Activated naive CD8-positive, alpha-beta T cell treated with anti-CD3 and anti-CD28 coated beads, Interleukin-2, amount 10 ng/mL, durations not matched to agents 7 days and 5 days (primary cell): Measurements from ENCODE around the gene CFAP210. TPM values are rescaled to one million over a fixed set of nuclear protein-coding genes. Genes with fewer than 3 reads are reported as not detected.
A peak's percentile ranks its signal among the peaks of the same experiment; 100 is the strongest.

ENCODE experiments used
- ATAC-seq: fragments of 150-1000 bp; cut with Tn5 transposase; one replicate; pipeline ENCODE4 v1.10.0; 2021; ENCODE audit warnings: low read depth, moderate library complexity
- POLR2A ChIA-PET: fragments of 350-600 bp; sonication (Branson Sonifier 250); formaldehyde crosslinking; loops from one replicate; lab custom pipeline; 2021; ENCODE audit warnings: antibody characterized with exemption; lab: Charles Lee
- DNase-seq: peaks from one replicate; pipeline ENCODE4 v3.0.0; 2021
- H3K27ac Mint-ChIP-seq: one replicate; pipeline ENCODE4 v1.8.0; 2022; ENCODE audit warnings: mild to moderate bottlenecking, mixed read lengths
- H3K27me3 Mint-ChIP-seq: one replicate; pipeline ENCODE4 v1.8.0; 2022; ENCODE audit warnings: mild to moderate bottlenecking, moderate library complexity, mixed read lengths
- H3K36me3 Mint-ChIP-seq: one replicate; pipeline ENCODE4 v1.8.0; 2021; ENCODE audit warnings: mild to moderate bottlenecking, mixed read lengths
- H3K4me1 Mint-ChIP-seq: one replicate; pipeline ENCODE4 v1.8.0; 2021; ENCODE audit warnings: mixed read lengths
- H3K4me3 Mint-ChIP-seq: one replicate; pipeline ENCODE4 v1.8.0; 2022; ENCODE audit warnings: mild to moderate bottlenecking, moderate library complexity, mixed read lengths
- H3K9me3 Mint-ChIP-seq: one replicate; pipeline ENCODE4 v1.8.0; 2021; ENCODE audit warnings: mixed read lengths
- total RNA-seq, 2 experiments: library from RNA; stranded (reverse); gene quantifications; one replicate each; pipeline ENCODE4 v1.2.3, GENCODE V29; 2021

Gene CFAP210
- total RNA-seq, 2 experiments from 2014 or later: not detected

DNA sequence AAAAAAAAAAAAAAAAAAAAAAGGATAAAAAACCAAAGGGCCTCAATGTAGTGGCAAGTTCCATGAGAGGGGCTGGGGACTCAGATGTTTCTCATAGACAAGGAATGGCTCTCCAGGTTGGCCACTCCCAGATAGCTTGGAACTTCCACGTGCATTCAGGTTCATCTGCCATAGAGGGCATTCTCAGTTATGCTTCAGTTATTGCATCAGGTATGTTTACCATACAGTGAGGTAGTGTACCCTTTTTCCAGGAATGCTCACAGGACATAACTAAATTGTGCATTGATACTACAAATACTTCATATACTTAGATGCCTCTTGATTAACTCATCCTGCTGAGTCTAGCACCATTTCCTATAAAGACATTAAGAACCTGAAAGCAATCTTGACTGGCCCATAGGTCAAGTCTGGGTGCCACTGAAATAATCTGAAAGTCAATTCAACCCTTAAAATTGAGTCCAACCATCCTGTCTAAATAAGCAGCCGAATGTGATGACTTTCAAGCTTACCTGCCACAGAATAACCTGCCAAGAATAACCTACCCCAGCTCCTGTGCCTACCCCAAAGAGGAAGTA is 24.8 kb upstream of the CFAP210 start:
- no peaks in the 10 kb centered on the region for H3K36me3 Mint-ChIP-seq
- H3K9me3 Mint-ChIP-seq: no peaks in the 10 kb centered on the region
- H3K27ac Mint-ChIP-seq: no peak overlapping the region
- peak; percentile 58 for ATAC-seq
- POLR2A ChIA-PET: no interaction called here
- H3K27me3 Mint-ChIP-seq: no peaks in the 10 kb centered on the region
- no peak overlapping the region for H3K4me3 Mint-ChIP-seq
- H3K4me1 Mint-ChIP-seq: peaks cover 18% of the 10 kb centered on the region
- no peak for DNase-seq

DNA sequence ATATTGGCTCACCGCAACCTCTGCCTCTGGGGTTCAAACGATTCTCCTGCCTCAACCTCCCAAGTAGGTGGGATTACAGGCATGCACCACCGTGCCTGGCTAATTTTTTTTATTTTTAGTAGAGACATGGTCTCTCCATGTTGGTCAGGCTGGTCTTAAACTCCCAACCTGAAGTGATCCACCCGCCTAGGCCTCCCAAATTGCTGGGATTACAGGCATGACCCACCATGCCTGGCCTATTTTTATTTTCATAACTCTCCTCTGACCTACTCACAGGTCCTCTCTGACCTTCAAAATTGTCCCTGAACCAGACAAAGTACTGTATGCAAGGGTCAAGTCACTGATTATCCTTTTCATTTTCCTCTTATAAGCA is 23.5 kb upstream of the CFAP210 start:
- POLR2A ChIA-PET: interaction anchor here (0.6 kb wide), 1 partner anchor 133 kb away, joined by 3 read pairs; no protein-coding TSS in a partner anchor
- no peaks in the 10 kb centered on the region for H3K27me3 Mint-ChIP-seq
- H3K9me3 Mint-ChIP-seq: no peaks in the 10 kb centered on the region
- ATAC-seq (no peak), DNase-seq (no peak)
- H3K4me3 Mint-ChIP-seq: no peak overlapping the region
- peaks cover 18% of the 10 kb centered on the region for H3K4me1 Mint-ChIP-seq
- no peaks in the 10 kb centered on the region for H3K36me3 Mint-ChIP-seq
- no peak overlapping the region for H3K27ac Mint-ChIP-seq

DNA sequence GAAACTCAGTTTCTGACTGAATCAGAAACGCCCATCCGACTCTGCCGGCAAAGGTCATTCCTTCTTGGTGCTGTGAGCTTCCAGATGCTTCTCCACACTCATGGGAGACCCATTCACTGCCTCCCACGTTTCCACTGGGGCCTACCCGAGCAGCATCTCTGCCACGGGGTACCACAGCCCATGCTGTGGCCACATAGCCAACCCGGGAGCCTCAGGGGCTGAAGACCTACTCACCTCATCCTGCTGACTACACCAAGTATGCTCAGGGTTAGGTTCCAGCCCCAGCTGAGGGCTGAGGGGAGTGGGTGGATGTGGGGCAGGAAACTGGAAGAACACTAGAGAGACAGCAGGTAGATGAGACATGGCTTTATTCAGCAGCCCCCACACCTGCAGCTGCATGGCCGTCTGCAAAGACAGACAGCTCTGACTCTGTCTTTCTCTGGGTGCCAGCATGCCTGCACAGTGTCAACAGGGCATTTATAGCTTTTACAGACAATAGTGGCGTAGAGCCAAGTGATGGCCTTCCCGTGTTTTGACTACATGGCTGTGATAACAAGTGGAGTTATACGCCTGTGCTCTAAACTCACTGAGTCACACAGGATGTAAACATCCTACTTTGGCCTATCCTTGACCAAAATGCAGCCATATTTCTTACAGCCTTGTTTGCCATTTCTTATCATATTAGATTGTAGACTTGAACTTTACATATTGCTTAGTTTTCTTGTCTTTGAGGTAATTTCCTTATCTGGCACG is 22.9 kb upstream of the CFAP210 start:
- no peaks in the 10 kb centered on the region for H3K36me3 Mint-ChIP-seq
- H3K4me1 Mint-ChIP-seq: peaks cover 18% of the 10 kb centered on the region
- no peak overlapping the region for H3K4me3 Mint-ChIP-seq
- no peaks in the 10 kb centered on the region for H3K27me3 Mint-ChIP-seq
- H3K9me3 Mint-ChIP-seq: no peaks in the 10 kb centered on the region
- DNase-seq: no peak
- no peak for ATAC-seq
- POLR2A ChIA-PET: interaction anchor here (0.6 kb wide), 1 partner anchor 132 kb away, joined by 3 read pairs; no protein-coding TSS in a partner anchor
- H3K27ac Mint-ChIP-seq: no peak overlapping the region

DNA sequence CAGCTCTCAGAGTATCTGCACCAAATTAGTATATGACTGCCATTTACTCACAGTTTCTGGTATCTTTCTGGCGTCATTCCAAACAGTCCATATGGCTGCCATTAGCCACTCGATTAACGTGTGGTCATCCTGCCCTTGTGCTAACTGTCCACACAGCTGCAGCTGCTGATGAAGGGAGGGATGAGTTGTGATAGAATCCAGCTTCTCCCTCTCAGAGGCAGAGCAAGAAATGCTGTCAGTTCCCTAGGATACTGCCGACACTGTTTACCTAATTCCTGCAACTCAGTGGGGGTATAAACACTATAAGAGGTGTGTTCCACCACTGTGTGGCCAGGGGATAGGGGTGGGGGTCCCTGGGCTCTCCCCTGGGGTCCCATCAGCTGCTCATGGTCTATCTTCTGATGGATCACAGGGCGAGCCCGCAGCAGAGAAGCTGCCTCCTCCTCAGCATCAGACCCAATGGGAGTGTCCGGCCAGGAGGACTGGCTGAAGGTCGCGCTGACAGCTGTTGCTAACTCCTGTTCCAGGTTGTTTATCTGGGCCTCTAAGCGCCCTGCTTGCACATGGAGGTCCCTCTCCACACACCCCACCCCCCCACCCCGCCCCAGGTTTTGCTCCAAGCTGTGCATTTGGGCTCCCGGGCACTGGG is 22.2 kb upstream of the CFAP210 start:
- DNase-seq (no peak), ATAC-seq (no peak)
- no peak overlapping the region for H3K4me3 Mint-ChIP-seq
- no peak overlapping the region for H3K27ac Mint-ChIP-seq
- POLR2A ChIA-PET: no interaction called here
- H3K27me3 Mint-ChIP-seq: no peaks in the 10 kb centered on the region
- H3K4me1 Mint-ChIP-seq: peaks cover 20% of the 10 kb centered on the region
- H3K36me3 Mint-ChIP-seq: no peaks in the 10 kb centered on the region
- H3K9me3 Mint-ChIP-seq: no peaks in the 10 kb centered on the region

DNA sequence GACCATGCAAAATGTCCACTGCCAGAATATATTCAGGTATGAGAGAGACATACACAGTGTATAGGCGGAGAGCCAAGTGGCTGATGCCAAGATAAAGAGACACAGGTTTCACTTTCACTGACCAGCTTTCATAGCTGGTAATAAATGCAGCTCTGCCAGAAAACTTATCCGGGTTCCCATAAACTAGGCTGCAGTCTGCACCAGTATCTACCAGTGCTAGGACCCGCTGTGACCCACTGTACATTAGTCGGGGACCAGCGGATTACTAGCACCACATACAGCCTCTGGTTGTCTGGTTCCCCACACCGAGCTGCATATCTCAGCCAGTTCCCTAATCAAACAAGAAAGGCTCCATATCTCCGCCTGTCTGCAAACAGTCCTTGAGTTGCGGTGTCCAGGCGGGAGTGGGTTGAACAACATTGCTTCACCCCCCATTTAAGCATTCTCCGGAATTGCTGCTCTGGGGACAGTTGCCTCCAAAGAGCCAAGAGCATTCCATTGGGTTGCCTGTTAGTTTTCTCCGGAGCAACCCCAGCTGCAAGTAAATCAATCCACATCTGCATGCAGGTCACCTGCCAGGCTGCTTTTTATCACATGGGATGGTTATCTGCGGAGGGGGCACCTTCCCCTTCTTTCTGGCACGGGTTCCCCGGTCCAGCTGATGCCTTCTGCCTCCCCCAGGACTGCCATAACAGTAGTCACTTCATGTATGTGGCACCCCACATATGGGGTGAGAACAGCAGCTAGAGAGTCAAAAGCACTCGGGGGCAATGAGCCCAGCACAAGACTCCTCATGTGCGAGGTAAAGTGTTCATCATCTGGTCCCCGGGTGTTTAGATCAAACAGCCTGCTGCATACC is 21.4 kb upstream of the CFAP210 start:
- peaks cover 20% of the 10 kb centered on the region for H3K4me1 Mint-ChIP-seq
- H3K27ac Mint-ChIP-seq: no peak overlapping the region
- POLR2A ChIA-PET: no interaction called here
- ATAC-seq: no peak
- no peak overlapping the region for H3K4me3 Mint-ChIP-seq
- no peak for DNase-seq
- no peaks in the 10 kb centered on the region for H3K27me3 Mint-ChIP-seq
- H3K9me3 Mint-ChIP-seq: no peaks in the 10 kb centered on the region
- H3K36me3 Mint-ChIP-seq: no peaks in the 10 kb centered on the region

DNA sequence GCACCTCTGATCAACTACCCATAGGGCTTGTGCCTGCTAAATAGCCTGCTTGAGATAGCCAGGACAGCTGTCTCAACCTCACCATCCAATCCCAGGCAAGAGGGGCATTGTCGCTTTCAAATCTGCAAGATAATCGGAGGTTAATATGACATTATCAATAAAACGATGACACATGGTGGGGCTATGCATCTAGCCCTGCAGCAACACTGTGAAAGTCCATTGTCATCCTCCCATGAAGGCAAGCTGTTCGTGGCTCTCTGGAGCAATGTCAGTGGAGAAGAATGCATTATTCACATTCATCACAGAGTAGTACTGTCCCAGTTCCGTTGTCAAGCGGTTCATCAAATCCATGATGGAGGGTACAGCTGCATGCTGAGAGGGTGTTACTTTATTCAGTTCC is 20.5 kb upstream of the CFAP210 start:
- Mint-ChIP-seq H3K36me3 (peaks cover 3% of the 10 kb centered on the region), H3K27me3 (no peaks in the 10 kb centered on the region), H3K4me3 (no peak overlapping the region), H3K27ac (no peak overlapping the region), H3K4me1 (peaks cover 20% of the 10 kb centered on the region), H3K9me3 (no peaks in the 10 kb centered on the region)
- DNase-seq (no peak), ATAC-seq (no peak)
- POLR2A ChIA-PET: no interaction called here

DNA sequence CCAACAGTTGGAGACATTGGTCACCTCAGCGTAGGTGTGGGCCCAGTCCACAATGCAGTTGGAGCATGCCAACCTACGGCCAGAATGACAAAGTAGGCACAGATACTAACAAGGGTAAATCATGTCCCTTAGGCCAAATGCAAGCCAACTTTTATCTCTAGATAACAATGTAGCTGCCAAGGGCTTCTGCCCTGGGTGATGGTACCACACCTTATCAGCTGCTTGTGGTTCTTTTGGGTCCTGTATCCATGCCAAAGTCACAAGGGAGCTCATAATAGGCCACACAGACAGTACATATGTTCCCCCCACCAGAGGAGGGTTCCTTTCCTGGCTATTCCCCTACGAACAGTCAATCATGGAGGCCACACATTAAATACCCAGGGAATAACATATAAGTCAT is 19.1 kb upstream of the CFAP210 start:
- Mint-ChIP-seq H3K4me3 (no peak overlapping the region), H3K4me1 (peaks cover 12% of the 10 kb centered on the region), H3K9me3 (no peaks in the 10 kb centered on the region), H3K27ac (no peak overlapping the region), H3K27me3 (no peaks in the 10 kb centered on the region), H3K36me3 (peaks cover 3% of the 10 kb centered on the region)
- POLR2A ChIA-PET: no interaction called here
- ATAC-seq (no peak), DNase-seq (no peak)

DNA sequence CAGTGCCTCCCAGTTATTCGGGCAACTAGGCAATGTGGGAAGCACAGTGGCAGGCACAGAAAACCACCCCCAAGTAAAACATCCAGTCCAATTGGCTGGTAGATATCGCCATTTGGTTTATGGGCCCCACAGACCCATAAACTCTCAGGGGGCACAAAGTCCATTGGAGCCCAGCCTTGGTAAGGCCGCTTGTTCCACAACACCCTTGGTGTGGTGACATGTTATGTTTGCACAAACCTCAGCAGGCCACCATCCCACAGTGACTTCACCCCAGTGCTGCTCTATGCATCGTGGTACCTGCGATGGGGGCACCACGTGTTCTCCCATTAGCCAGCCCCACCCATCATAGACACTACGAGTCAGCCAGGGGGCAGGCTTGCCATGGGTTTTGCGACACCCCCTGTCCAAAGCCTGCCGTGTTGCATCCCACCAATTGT is 18.6 kb upstream of the CFAP210 start:
- H3K4me1 Mint-ChIP-seq: peaks cover 12% of the 10 kb centered on the region
- no peaks in the 10 kb centered on the region for H3K9me3 Mint-ChIP-seq
- POLR2A ChIA-PET: no interaction called here
- ATAC-seq: no peak
- H3K27ac Mint-ChIP-seq: no peak overlapping the region
- no peak for DNase-seq
- peaks cover 3% of the 10 kb centered on the region for H3K36me3 Mint-ChIP-seq
- H3K27me3 Mint-ChIP-seq: no peaks in the 10 kb centered on the region
- H3K4me3 Mint-ChIP-seq: no peak overlapping the region

DNA sequence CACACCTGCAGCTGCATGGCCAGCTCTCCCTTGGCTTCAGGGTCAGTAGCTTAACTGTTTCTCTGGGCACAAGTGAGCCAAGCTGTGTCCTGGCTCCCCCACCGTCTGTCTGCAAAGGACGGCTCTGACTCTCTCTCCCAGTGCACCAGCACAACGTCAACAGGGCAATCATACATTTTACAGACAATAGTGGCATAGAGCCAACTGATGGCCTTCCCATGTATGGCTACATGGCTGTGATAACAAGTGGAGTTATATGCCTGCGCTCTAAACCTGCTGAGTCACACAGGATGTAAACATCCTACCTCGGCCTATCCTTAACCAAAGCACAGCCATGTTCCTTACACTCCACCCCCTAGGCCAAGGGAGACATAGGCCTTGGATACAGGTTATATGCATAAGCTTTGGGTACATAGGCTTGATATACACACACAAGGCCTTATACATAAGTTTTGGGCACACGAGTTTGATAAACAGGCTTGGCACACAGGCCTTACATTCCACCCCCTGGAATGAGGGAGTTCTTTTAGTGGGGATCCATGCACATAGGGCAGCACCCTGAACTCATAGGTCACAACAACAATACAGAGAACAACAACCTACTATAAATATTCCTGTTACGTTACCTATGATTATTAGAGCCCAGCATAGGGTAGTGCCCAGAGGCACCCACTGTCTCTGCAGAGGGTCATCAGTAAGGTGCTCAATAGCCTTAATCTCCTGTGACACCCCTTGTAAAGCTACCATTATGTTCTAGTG is 17.7 kb upstream of the CFAP210 start:
- H3K36me3 Mint-ChIP-seq: peaks cover 3% of the 10 kb centered on the region
- H3K27me3 Mint-ChIP-seq: no peaks in the 10 kb centered on the region
- ATAC-seq: no peak
- no peaks in the 10 kb centered on the region for H3K9me3 Mint-ChIP-seq
- DNase-seq: no peak
- no peak overlapping the region for H3K4me3 Mint-ChIP-seq
- POLR2A ChIA-PET: no interaction called here
- H3K27ac Mint-ChIP-seq: no peak overlapping the region
- H3K4me1 Mint-ChIP-seq: peaks cover 7% of the 10 kb centered on the region

DNA sequence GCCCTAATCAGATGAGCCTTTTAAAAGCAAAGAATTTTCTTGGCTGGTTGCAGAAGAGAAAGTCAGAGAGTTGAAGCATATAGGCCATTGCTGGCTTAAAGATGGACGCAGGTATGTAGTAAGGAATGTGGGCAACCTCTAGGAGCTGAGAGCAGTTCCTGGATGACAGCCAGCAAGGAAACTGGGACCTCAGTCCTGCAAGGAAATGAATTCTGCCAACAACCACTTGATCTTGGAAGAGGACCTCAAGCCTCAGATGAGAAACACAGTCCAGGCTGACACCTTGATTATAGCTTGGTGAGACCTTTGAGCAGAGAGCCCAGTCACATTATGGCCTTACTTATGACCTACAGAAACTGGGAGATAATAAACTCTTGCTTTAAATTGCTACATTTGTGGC is 15.8 kb upstream of the CFAP210 start:
- ATAC-seq: no peak
- DNase-seq: no peak
- Mint-ChIP-seq H3K27ac (no peak overlapping the region), H3K27me3 (no peaks in the 10 kb centered on the region), H3K4me1 (peaks cover 3% of the 10 kb centered on the region), H3K9me3 (no peaks in the 10 kb centered on the region), H3K4me3 (no peak overlapping the region), H3K36me3 (peaks cover 3% of the 10 kb centered on the region)
- POLR2A ChIA-PET: no interaction called here

DNA sequence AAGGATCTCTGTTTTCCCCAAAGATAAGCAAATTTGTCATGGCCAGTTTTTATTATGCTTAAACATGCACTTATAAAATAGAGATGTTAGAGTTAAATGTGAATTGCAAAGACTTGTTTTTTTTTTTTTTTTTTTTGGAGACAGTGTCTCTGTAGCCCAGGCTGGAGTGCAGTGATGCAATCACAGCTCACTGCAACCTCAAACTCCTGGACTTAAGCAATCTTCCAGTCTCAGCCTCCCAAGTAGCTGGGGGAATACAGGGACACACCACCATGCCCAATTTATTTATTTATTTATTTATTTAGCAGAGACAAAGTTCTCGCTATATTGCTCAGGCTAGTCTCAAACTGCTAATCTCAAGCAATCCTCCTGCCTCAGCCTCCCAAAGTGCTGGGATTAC is 15.1 kb upstream of the CFAP210 start:
- H3K9me3 Mint-ChIP-seq: no peaks in the 10 kb centered on the region
- no peaks in the 10 kb centered on the region for H3K27me3 Mint-ChIP-seq

DNA sequence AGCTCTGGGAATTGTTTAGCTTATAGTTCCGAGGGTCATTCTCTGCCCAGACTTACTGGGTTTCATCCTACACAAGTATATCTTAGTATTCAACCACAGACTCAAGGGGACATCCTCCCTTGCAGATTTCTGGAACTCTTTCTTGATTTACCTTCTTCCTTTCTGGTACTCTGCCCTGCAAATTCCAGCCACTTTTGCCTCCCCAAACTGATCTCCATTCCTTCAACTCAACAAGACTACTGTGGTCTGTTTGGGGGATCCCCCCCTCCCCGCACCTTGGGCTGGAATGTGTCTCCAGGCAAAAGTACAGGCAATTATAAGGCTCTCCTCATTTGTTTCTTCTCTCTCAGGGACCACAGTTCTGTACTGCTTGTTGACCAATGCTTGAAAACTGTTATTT is 13.4 kb upstream of the CFAP210 start:
- Mint-ChIP-seq H3K9me3 (no peaks in the 10 kb centered on the region), H3K4me3 (no peak overlapping the region), H3K36me3 (peaks cover 5% of the 10 kb centered on the region), H3K27ac (no peak overlapping the region), H3K27me3 (no peaks in the 10 kb centered on the region), H3K4me1 (peaks cover 2% of the 10 kb centered on the region)
- ATAC-seq (no peak), DNase-seq (no peak)
- POLR2A ChIA-PET: no interaction called here

More for the DNA sequence above, 15.1 kb upstream of the CFAP210 start:
- DNase-seq: no peak
- ATAC-seq: no peak
- Mint-ChIP-seq H3K27ac (no peak overlapping the region), H3K4me3 (no peak overlapping the region), H3K4me1 (peaks cover 2% of the 10 kb centered on the region), H3K36me3 (peaks cover 3% of the 10 kb centered on the region)
- POLR2A ChIA-PET: no interaction called here

DNA sequence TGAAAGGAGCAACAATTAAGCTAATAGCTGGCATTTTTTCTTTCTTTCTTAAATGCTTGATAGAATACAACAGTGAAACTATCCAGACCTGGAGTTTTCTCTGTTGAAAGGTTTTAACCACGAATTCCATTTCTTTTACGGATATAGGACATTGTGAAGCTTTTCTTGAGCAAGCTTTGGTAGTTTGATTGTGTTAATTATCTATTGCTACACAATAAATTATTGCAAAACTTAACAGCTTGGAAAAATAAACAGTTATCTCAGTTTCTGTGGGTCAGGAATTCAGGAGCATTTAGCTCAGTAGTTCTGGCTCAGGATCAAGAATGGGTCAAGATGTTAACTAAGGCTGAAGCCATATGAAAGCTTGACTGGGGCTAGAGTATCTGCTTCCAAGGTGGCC is 11.7 kb upstream of the CFAP210 start:
- no peaks in the 10 kb centered on the region for H3K4me1 Mint-ChIP-seq
- no peak overlapping the region for H3K27ac Mint-ChIP-seq
- ATAC-seq: no peak

More for the DNA sequence above, 11.7 kb upstream of the CFAP210 start:
- POLR2A ChIA-PET: no interaction called here
- Mint-ChIP-seq H3K36me3 (peaks cover 8% of the 10 kb centered on the region), H3K9me3 (no peaks in the 10 kb centered on the region), H3K27me3 (no peaks in the 10 kb centered on the region), H3K4me3 (no peak overlapping the region)
- no peak for DNase-seq
